Naive thymus-derived CD8-positive, alpha-beta T cell (primary cell): Measurements from ENCODE around the gene EDN1. TPM values are rescaled to one million over a fixed set of nuclear protein-coding genes. Genes with fewer than 3 reads are reported as not detected.

Source experiments
- ATAC-seq, 2 donors: fragments of 150-1000 bp; cut with Tn5 transposase in 1 of 2; sonication (Bioruptor Pico), chemical (Tn5 transposase) in 1 of 2; 1 replicate in 1 of 2; 2 replicates in 1 of 2; pipeline ENCODE4 v1.10.0; 2021; ENCODE audit warnings: mild to moderate bottlenecking in 2 of 2, moderate library complexity in 2 of 2
- POLR2A ChIA-PET: fragments of 350-600 bp; sonication (Branson Sonifier 250); formaldehyde crosslinking; loops from one replicate; lab custom pipeline; 2021; ENCODE audit warnings: antibody characterized with exemption; lab: Charles Lee
- DNase-seq, 10 donors: peaks; one replicate each; pipeline versions ENCODE4 v3.0.0 to v3.0.0-alpha.2; 2020 to 2022
- H3K27ac Mint-ChIP-seq, 10 donors: one replicate each; pipeline ENCODE4 v1.8.0; 2020 to 2022; ENCODE audit warnings: mild to moderate bottlenecking in 10 of 10, mixed read lengths in 10 of 10, moderate library complexity in 4 of 10, inconsistent platforms in 1 of 10
- H3K27me3 Mint-ChIP-seq, 5 donors: one replicate each; pipeline ENCODE4 v1.8.0; 2021 to 2022; ENCODE audit warnings: mixed read lengths in 5 of 5
- H3K36me3 Mint-ChIP-seq, 3 donors: one replicate each; pipeline ENCODE4 v1.8.0; 2020 to 2022; ENCODE audit warnings: mixed read lengths in 3 of 3, mild to moderate bottlenecking in 2 of 3, inconsistent platforms in 1 of 3
- H3K4me1 Mint-ChIP-seq, 4 donors: one replicate each; pipeline ENCODE4 v1.8.0; 2021 to 2022; ENCODE audit warnings: mixed read lengths in 4 of 4
- H3K4me3 Mint-ChIP-seq, 10 donors: one replicate each; pipeline ENCODE4 v1.8.0; 2020 to 2022; ENCODE audit warnings: mild to moderate bottlenecking in 10 of 10, mixed read lengths in 10 of 10, moderate library complexity in 6 of 10, inconsistent platforms in 1 of 10
- H3K9me3 Mint-ChIP-seq, 9 donors: one replicate each; pipeline ENCODE4 v1.8.0; 2020 to 2022; ENCODE audit warnings: mixed read lengths in 9 of 9, mild to moderate bottlenecking in 3 of 9, inconsistent platforms in 1 of 9, moderate library complexity in 1 of 9
- polyA plus RNA-seq, 3 donors: library from polyadenylated mRNA; unstranded; fragments of 300-500 nt; fragmentation: Illumina TruSeq; gene quantifications; one replicate each; pipeline ENCODE4 v1.2.3, GENCODE V29; 2021
- total RNA-seq, 8 experiments: library from RNA in 2 of 8; stranded (reverse) in 2 of 8; gene quantifications; one replicate each; pipeline ENCODE4 v1.2.3 and lab custom pipeline; 2021 to 2026

The EDN1 gene
- total RNA-seq, result under 1 TPM; 0.47 to 0.74 TPM
- polyA plus RNA-seq, result not detected
- 0.32 to 2.3 (median 1.7) reads per million in 6 experiments for total RNA-seq (lab: John Stamatoyannopoulos, UW)

GRCh38 chr6:12289933-12290820 is at the start of gene EDN1:
Gene EDN1, plus strand, starts transcription at chr6:12290361. Its CDS starts 269 bp downstream, at chr6:12290630.
- H3K4me3 Mint-ChIP-seq, result peak within 1 kb of the TSS; percentile 84 to 93 (median 92)
- no peaks in the 10 kb centered on the region for H3K9me3 Mint-ChIP-seq
- peaks cover 24 to 41% (median 33%) of the 10 kb centered on the region in 5 donors for H3K27me3 Mint-ChIP-seq
- POLR2A ChIA-PET, result no interaction called here
- H3K36me3 Mint-ChIP-seq, result peaks cover 0 to 8% (median 5%) of the 10 kb centered on the region in 3 donors
- H3K27ac Mint-ChIP-seq, result peak within 1 kb of the TSS in 5 of 10 donors; percentile 1 to 61 (median 18)
- peak; percentile 87 to 93 for ATAC-seq
- DNase-seq, result peak in 9 of 10 donors; percentile 8 to 45 (median 34)
- H3K4me1 Mint-ChIP-seq, result peaks cover 11 to 23% (median 15%) of the 10 kb centered on the region in 4 donors

- Mint-ChIP-seq H3K4me1 (peaks cover 0 to 2% (median 0%) of the 10 kb centered on the region in 4 donors), H3K27me3 (peaks cover 0 to 6% (median 2%) of the 10 kb centered on the region in 5 donors), H3K27ac (no peak overlapping the region), H3K4me3 (no peak overlapping the region), H3K36me3 (peaks cover 0 to 3% (median 0%) of the 10 kb centered on the region in 3 donors), H3K9me3 (no peaks in the 10 kb centered on the region)
- no peak for DNase-seq
- no peak for ATAC-seq
- POLR2A ChIA-PET, result no interaction called here
Measured at GRCh38 chr6:12241493-12242175, 48.5 kb upstream of the EDN1 start.

- Mint-ChIP-seq H3K4me3 (no peak overlapping the region), H3K27me3 (peaks cover 0 to 7% (median 3%) of the 10 kb centered on the region in 5 donors), H3K4me1 (peaks cover 0 to 2% (median 0%) of the 10 kb centered on the region in 4 donors), H3K9me3 (no peaks in the 10 kb centered on the region), H3K36me3 (peaks cover 0 to 3% (median 0%) of the 10 kb centered on the region in 3 donors), H3K27ac (no peak overlapping the region)
- POLR2A ChIA-PET, result no interaction called here
- ATAC-seq (no peak), DNase-seq (no peak)
Measured at GRCh38 chr6:12243169-12243568, 47.0 kb upstream of the EDN1 start.

- no peak for ATAC-seq
- H3K27ac Mint-ChIP-seq, result no peak overlapping the region
- H3K4me3 Mint-ChIP-seq, result no peak overlapping the region
- H3K9me3 Mint-ChIP-seq, result no peaks in the 10 kb centered on the region
- H3K27me3 Mint-ChIP-seq, result peaks cover 0 to 8% (median 3%) of the 10 kb centered on the region in 5 donors
- H3K4me1 Mint-ChIP-seq, result peaks cover 0 to 2% (median 0%) of the 10 kb centered on the region in 4 donors
- POLR2A ChIA-PET, result no interaction called here
- DNase-seq, result no peak
- peaks cover 0 to 3% (median 0%) of the 10 kb centered on the region in 3 donors for H3K36me3 Mint-ChIP-seq
Measured at GRCh38 chr6:12245360-12245759, 44.8 kb upstream of the EDN1 start.

DNA sequence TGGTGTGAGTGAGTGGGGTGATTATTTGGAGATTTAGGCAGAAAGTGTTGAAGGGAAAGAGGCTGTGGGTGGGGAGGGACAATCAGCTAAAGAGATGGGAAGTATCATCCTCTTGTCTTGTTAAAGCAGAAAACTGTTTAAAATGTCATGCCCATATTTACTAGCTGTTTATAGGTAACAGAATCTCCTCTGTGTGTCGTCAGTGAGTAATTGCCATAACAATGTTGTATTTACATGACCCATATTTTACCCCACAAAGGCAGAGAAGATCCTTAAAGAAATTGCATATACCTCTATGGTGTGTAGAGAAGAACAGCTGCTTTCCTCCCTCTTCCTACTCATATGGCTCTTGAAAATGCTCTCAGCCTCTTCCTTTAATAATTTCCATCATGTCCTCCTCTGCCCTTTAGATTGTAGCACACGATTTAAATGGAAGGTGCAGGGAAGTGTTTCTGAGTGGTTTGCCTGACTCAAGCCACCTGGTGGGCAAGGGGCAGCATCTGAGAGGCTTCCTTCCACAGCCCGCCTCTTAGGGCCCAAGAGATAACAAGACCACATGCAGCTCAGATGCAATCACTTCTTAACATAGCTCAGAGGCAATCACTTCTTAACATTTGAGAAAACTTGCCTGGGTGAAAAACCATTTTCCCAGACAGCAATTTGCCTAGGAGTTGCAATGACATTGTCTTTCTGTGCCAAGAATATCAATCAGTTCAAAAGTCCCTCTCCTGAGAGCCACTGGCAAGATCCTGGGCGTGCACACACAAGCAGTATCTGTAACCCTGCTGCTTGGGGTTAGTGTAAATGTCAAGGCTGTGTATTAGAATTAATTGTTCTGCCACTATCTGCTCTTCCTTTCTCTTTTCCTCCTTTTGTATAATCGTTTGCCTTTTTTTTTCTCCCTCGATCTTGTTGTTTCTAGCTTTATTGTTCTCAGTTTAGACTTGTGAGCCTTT is 44.1 kb upstream of the EDN1 start:
- peaks cover 0 to 2% (median 0%) of the 10 kb centered on the region in 4 donors for H3K4me1 Mint-ChIP-seq
- H3K36me3 Mint-ChIP-seq, result peaks cover 0 to 3% (median 0%) of the 10 kb centered on the region in 3 donors
- no peak overlapping the region for H3K4me3 Mint-ChIP-seq
- no peak overlapping the region for H3K27ac Mint-ChIP-seq
- H3K27me3 Mint-ChIP-seq, result peaks cover 0 to 8% (median 3%) of the 10 kb centered on the region in 5 donors
- DNase-seq (no peak), ATAC-seq (no peak)
- H3K9me3 Mint-ChIP-seq, result no peaks in the 10 kb centered on the region
- POLR2A ChIA-PET, result no interaction called here

DNA sequence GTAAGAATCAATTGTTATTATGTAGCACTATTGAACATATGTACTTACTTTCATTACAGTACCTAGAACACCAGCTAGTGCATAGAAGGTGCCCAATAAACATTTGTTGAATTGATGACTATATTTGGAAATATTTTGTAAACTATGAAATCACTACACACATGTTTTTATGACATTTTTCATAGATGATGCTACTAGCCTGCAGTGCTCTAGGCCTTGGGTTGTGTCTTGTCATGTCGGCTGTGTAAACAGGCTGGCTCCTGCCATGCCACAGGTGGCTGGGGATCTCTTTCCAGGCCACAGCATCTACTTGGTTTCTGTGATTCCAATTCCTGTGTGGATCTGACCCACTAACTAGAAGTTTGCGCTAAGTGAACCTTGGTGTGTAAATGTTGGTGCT is 43.3 kb upstream of the EDN1 start:
- no peak for ATAC-seq
- no peak for DNase-seq
- Mint-ChIP-seq H3K27me3 (peaks cover 0 to 8% (median 3%) of the 10 kb centered on the region in 5 donors), H3K4me1 (no peaks in the 10 kb centered on the region), H3K9me3 (no peaks in the 10 kb centered on the region), H3K36me3 (no peaks in the 10 kb centered on the region), H3K4me3 (no peak overlapping the region), H3K27ac (no peak overlapping the region)
- POLR2A ChIA-PET, result no interaction called here

DNA sequence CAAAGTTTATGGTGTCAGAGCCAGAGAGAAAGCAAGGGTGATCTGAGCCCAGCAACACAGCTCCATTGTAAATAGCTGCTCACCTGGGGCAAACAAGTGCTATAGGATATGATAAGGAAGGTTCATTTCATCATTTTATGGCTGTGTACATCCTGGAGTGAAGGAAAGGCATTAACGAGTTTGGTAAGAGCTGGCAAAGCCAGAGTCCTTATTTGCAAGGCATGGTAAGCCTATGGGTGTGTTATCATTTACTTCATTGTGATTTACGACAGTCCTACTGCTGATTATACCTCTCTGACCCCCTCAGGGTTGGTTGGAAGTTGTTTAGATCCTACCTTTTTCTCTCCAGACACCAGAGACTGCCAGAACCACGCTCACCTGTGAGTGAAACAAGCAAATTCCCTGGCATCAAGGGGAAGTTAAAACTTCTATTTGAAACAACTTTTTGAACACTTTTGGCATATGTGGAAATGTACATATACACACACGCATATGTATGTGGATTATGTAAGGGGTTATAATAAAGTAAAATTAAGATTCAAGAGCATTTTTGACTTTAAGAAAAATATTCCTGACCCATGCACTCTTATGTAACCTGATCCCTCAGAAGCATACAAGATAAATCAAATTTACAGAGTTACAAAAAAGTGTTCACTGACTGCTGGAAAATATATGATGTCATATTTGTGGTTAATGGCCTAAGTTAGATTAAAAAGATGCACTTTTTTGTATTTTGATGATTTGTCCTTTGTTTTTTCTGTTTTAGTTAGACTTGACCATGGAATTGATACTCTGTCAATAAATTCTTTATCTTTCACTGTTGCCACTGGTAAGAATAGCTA is 40.4 kb upstream of the EDN1 start:
- H3K9me3 Mint-ChIP-seq, result no peaks in the 10 kb centered on the region
- H3K27ac Mint-ChIP-seq, result no peak overlapping the region
- no peak overlapping the region for H3K4me3 Mint-ChIP-seq
- no peaks in the 10 kb centered on the region for H3K36me3 Mint-ChIP-seq
- H3K4me1 Mint-ChIP-seq, result no peaks in the 10 kb centered on the region
- POLR2A ChIA-PET, result no interaction called here
- DNase-seq (no peak), ATAC-seq (no peak)
- peaks cover 6 to 11% (median 9%) of the 10 kb centered on the region in 5 donors for H3K27me3 Mint-ChIP-seq

DNA sequence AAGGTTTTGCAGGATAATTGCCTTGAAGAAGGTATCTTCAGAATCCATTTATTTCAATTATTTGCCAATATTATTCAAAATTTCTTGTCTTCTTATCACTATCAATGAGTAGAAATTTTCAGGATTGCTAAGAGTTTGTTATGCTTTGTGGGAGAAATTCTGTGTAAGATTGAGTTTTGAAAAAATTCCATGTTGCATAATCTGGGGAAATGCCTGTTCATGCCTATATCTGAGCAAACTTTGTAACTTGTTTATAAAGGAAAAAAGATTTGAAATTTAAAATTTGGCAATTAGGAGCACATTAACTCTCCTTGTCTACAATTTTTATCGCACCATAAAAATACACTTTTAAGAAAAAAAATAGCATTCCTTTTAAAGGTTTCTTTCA is 39.8 kb upstream of the EDN1 start:
- H3K9me3 Mint-ChIP-seq, result no peaks in the 10 kb centered on the region
- H3K4me1 Mint-ChIP-seq, result no peaks in the 10 kb centered on the region
- ATAC-seq, result no peak
- peaks cover 8 to 11% (median 9%) of the 10 kb centered on the region in 5 donors for H3K27me3 Mint-ChIP-seq
- DNase-seq, result no peak
- H3K4me3 Mint-ChIP-seq, result no peak overlapping the region
- H3K27ac Mint-ChIP-seq, result no peak overlapping the region
- H3K36me3 Mint-ChIP-seq, result no peaks in the 10 kb centered on the region
- POLR2A ChIA-PET, result no interaction called here

DNA sequence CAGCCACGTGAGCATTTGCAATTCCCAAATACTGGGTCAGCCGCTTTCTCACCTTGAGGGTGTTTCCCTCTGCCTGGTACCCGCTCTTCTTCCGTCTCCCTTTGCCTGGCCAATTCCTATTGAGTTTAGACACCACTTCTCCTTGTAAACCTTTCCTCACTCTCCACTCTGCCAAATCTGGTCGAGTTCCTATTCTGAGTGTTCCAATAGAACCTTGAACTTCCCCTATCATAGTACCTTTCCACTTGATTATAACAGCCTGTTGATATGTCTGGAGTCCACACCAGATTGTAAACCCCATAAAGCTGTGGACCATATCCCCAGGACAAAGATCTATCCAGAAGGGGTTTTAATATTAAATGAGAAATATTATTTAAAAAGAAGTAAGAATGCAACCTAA is 36.0 kb upstream of the EDN1 start:
- Mint-ChIP-seq H3K27me3 (peaks cover 6 to 9% (median 8%) of the 10 kb centered on the region in 5 donors), H3K36me3 (no peaks in the 10 kb centered on the region), H3K4me3 (no peak overlapping the region), H3K27ac (no peak overlapping the region), H3K4me1 (no peaks in the 10 kb centered on the region), H3K9me3 (no peaks in the 10 kb centered on the region)
- no peak for DNase-seq
- no peak for ATAC-seq
- POLR2A ChIA-PET, result no interaction called here

- peaks cover 2 to 13% (median 10%) of the 10 kb centered on the region in 5 donors for H3K27me3 Mint-ChIP-seq
- H3K36me3 Mint-ChIP-seq, result no peaks in the 10 kb centered on the region
- POLR2A ChIA-PET, result no interaction called here
- H3K4me3 Mint-ChIP-seq, result no peak overlapping the region
- no peaks in the 10 kb centered on the region for H3K4me1 Mint-ChIP-seq
- H3K27ac Mint-ChIP-seq, result no peak overlapping the region
- no peaks in the 10 kb centered on the region for H3K9me3 Mint-ChIP-seq
- ATAC-seq (no peak), DNase-seq (no peak)
Measured at GRCh38 chr6:12258191-12258590, 32.0 kb upstream of the EDN1 start.

- Mint-ChIP-seq H3K9me3 (no peaks in the 10 kb centered on the region), H3K4me1 (no peaks in the 10 kb centered on the region), H3K36me3 (no peaks in the 10 kb centered on the region), H3K27ac (no peak overlapping the region), H3K27me3 (peaks cover 2 to 12% (median 9%) of the 10 kb centered on the region in 5 donors), H3K4me3 (no peak overlapping the region)
- DNase-seq (no peak), ATAC-seq (no peak)
- POLR2A ChIA-PET, result no interaction called here
Measured at GRCh38 chr6:12258591-12259075, 31.5 kb upstream of the EDN1 start.
